NCI-H146 treated with DMSO at 0.1 percent for 48 hours (cell line): ENCODE data around the gene ITIH3.

Experiments used
- DNase-seq: peaks from one replicate; lab custom pipeline; 2025; ENCODE audit not compliant: unreplicated experiment; lab: John Stamatoyannopoulos, UW

The ITIH3 gene

GRCh38 chr3:52843108-52843865 lies 48.7 kb downstream of the ITIH3 start:
- DNase-seq = no peak

GRCh38 chr3:52843881-52844280 lies 49.3 kb downstream of the ITIH3 start:
- DNase-seq = no peak

GRCh38 chr3:52844290-52844975 lies 49.8 kb downstream of the ITIH3 start:
- DNase-seq = no peak

GRCh38 chr3:52845157-52845556 lies 50.6 kb downstream of the ITIH3 start:
- no peak for DNase-seq

- no peak for DNase-seq
Measured at GRCh38 chr3:52845691-52846431, 51.3 kb downstream of the ITIH3 start.

GRCh38 chr3:52846432-52846965 lies 51.9 kb downstream of the ITIH3 start:
- no peak for DNase-seq

GRCh38 chr3:52847241-52847640 lies 52.6 kb downstream of the ITIH3 start:
- DNase-seq = no peak

GRCh38 chr3:52847726-52848125 lies 53.1 kb downstream of the ITIH3 start:
- no peak for DNase-seq

GRCh38 chr3:52848617-52849016 lies 54.0 kb downstream of the ITIH3 start:
- DNase-seq = no peak

- no peak for DNase-seq
Measured at GRCh38 chr3:52849656-52850055, 55.1 kb downstream of the ITIH3 start.

GRCh38 chr3:52851348-52851747 lies 56.8 kb downstream of the ITIH3 start:
- DNase-seq = peak; percentile 65

- no peak for DNase-seq
Measured at GRCh38 chr3:52852419-52852818, 57.8 kb downstream of the ITIH3 start.

- DNase-seq = no peak
Measured at GRCh38 chr3:52854013-52854412, 59.4 kb downstream of the ITIH3 start.

- no peak for DNase-seq
Measured at GRCh38 chr3:52856666-52857065, 62.1 kb downstream of the ITIH3 start.

- no peak for DNase-seq
Measured at GRCh38 chr3:52857133-52857532, 62.5 kb downstream of the ITIH3 start.

- no peak for DNase-seq
Measured at GRCh38 chr3:52857864-52858263, 63.3 kb downstream of the ITIH3 start.
